ENCODE data around the gene RAB3A. TPM values are rescaled to one million over a fixed set of nuclear protein-coding genes. Genes with fewer than 3 reads are reported as not detected.

RAB3A gene
- polyA plus RNA-seq, 1 experiment, result 2.8 TPM

DNA sequence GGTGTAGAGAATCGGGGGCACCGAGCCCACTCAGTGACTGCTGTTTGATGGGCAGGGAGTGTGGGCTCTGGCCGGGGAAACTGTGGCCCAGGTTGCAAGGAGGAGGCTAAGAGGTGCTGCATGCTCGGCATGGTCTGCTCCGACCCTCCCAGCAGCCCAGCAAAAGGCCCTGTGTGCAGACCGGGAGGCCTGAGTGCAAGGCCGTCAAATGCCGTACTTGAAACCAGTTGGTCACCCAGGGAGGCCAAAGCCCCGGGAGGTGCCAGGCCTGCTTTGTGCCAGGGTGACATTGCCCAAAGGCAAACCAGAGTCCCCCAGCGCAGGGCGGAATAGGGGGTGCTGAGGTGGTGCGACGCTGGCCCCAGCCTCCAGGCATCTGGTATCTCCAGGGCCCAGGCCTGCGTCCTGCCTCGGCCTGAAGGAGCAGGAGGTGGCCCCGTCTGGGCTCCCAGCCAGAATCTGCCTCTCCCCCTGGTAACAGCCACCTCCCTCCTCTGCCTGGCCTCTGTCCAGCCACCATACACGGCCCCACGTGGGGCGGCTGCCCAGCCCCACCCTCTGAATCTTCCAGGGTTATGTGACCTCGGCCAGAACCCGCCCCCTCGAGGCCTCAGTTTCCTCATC is 46.9 kb downstream of the RAB3A start:
- Histone ChIP-seq H3K27ac (ENCODE audit: low read depth, low read length) (no peak overlapping the region), H3K9me3 (ENCODE audit: control insufficient read depth, insufficient read depth, low read length) (no peaks in the 10 kb centered on the region; the same call in 1 of the 2 replicates), H3K4me3 (ENCODE audit: low read depth, low read length) (no peak overlapping the region), H3K27me3 (ENCODE audit: control insufficient read depth, insufficient read depth, low read length) (no peaks in the 10 kb centered on the region)
- CTCF ChIA-PET, result no interaction called here
- POLR2A ChIA-PET, result no interaction called here
- TF ChIP-seq, protein P1, sequence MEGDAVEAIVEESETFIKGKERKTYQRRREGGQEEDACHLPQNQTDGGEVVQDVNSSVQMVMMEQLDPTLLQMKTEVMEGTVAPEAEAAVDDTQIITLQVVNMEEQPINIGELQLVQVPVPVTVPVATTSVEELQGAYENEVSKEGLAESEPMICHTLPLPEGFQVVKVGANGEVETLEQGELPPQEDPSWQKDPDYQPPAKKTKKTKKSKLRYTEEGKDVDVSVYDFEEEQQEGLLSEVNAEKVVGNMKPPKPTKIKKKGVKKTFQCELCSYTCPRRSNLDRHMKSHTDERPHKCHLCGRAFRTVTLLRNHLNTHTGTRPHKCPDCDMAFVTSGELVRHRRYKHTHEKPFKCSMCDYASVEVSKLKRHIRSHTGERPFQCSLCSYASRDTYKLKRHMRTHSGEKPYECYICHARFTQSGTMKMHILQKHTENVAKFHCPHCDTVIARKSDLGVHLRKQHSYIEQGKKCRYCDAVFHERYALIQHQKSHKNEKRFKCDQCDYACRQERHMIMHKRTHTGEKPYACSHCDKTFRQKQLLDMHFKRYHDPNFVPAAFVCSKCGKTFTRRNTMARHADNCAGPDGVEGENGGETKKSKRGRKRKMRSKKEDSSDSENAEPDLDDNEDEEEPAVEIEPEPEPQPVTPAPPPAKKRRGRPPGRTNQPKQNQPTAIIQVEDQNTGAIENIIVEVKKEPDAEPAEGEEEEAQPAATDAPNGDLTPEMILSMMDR (IDR thresholded peaks at IDR 0.05; ENCODE audit: low read depth, low read length), result no peak
- peak; percentile 58 for DNase-seq (ENCODE audit: low read depth, low spot score)

DNA sequence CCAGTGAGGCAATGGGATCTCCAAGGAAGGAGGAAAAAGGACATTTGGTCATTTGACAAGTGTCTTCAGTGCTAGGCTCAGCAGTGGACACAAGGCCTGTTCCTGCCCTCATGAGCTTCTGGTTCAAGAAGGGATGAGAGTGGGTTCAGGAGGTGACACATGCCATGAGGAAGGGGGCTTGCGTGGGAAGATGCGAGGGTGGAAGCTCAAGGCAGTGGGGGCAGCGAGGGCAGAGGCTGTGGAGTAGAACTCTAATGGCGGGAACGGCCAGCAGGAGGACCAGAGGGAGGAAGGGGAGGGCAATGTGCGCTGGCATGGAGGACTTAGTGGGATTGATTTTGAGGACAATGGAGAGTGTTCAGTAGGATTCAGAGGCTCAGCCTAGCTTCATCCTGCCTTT is 47.6 kb downstream of the RAB3A start:
- TF ChIP-seq, protein P1 (IDR thresholded peaks at IDR 0.05; ENCODE audit: low read depth, low read length), result no peak
- no peaks in the 10 kb centered on the region for H3K27me3 ChIP-seq (ENCODE audit: control insufficient read depth, insufficient read depth, low read length)
- CTCF ChIA-PET, result no interaction called here
- no peak overlapping the region for H3K27ac ChIP-seq (ENCODE audit: low read depth, low read length)
- no peak for DNase-seq (ENCODE audit: low read depth, low spot score)
- no peak overlapping the region for H3K4me3 ChIP-seq (ENCODE audit: low read depth, low read length)
- H3K9me3 ChIP-seq (ENCODE audit: control insufficient read depth, insufficient read depth, low read length), result no peaks in the 10 kb centered on the region; the same call in 1 of the 2 replicates
- POLR2A ChIA-PET, result no interaction called here

DNA sequence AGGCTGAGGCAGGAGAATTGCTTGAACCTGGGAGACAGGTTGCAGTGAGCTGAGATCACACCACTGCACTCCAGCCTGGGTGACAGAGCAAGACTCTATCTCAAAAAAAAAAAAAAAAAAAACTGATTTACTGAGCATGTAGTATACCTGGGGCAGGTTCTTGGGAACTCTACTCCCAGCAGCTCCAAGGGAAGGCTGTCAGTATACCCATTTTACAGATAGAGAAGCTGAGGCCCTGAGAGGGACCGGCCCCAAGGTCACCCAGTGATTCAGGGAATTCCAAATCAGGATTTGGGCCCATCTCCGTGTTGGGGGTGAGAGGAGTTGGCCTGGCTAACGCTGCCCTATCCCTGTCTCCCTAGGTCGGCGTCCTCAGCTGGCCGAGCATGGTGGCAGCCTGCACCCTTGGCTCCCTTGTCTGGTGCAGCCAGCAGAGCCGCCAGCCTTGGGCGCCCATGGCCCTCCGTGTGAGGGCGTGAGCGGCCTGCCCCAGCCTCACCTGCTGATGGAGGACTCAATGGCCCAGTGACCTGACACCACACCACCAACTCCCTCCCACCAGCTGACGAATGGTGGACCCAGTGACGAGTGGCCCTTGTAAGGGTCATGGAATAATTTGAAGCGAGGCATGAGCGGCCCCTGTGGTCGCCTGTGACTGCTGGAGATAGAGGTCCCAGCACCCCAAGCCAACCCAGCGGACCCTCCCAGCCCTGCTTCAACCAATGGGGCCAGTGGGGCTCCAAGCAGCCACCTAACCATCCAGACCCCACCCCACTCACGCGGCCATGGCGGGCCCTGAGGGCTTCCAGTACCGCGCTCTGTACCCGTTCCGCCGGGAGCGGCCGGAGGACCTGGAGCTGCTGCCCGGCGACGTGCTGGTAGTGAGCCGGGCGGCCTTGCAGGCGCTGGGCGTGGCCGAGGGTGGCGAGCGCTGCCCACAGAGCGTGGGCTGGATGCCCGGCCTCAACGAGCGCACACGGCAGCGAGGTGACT is 48.5 kb downstream of the RAB3A start:
- TF ChIP-seq, protein P1 (IDR thresholded peaks at IDR 0.05; ENCODE audit: low read depth, low read length), result no peak
- no peak overlapping the region for H3K27ac ChIP-seq (ENCODE audit: low read depth, low read length)
- no peak for DNase-seq (ENCODE audit: low read depth, low spot score)
- ChIA-PET CTCF (interaction anchor here (0.6 kb wide), 1 partner anchor 124 kb away, joined by 3 read pairs; no protein-coding TSS in a partner anchor), POLR2A (interaction anchor here (0.7 kb wide), 2 partner anchors 29 to 238 kb away, joined by 7 to 8 read pairs; no protein-coding TSS in a partner anchor)
- no peaks in the 10 kb centered on the region for H3K27me3 ChIP-seq (ENCODE audit: control insufficient read depth, insufficient read depth, low read length)
- H3K4me3 ChIP-seq (ENCODE audit: low read depth, low read length), result no peak overlapping the region
- H3K9me3 ChIP-seq (ENCODE audit: control insufficient read depth, insufficient read depth, low read length), result no peaks in the 10 kb centered on the region; the same call in 1 of the 2 replicates

DNA sequence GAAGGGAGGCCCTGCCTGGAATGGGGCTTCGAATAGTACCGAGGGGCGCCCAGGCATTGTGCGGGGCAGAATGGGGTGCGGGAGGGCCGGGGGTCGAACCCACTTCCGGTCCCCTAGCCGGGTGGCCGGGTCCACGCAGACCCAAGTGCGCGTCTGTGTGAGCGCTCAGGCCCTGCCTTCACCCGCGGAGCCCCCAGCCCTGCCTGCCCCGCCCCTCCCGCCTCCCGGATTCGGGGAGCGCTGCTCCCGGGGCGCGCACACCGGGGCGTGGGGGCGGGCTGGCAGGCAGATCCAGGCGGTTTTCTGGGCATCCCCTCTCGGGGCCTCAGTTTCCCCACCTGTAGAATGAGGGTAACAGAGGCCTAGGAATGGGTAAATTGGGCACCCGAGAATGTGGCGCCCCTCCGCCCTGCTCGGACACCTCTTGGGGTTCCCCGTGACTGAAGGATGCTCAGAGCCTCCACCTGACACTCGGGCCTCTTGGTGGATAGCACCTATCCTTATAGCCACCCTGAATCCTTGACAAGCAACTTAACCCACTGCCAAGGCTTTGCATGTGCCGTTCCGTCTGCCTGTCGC is 50.2 kb downstream of the RAB3A start:
- ChIA-PET CTCF (no interaction called here), POLR2A (no interaction called here)
- Histone ChIP-seq H3K9me3 (ENCODE audit: control insufficient read depth, insufficient read depth, low read length) (no peaks in the 10 kb centered on the region; the same call in 1 of the 2 replicates), H3K27me3 (ENCODE audit: control insufficient read depth, insufficient read depth, low read length) (no peaks in the 10 kb centered on the region), H3K4me3 (ENCODE audit: low read depth, low read length) (peak overlapping the region; percentile 89), H3K27ac (ENCODE audit: low read depth, low read length) (no peak overlapping the region)
- no peak for DNase-seq (ENCODE audit: low read depth, low spot score)
- TF ChIP-seq, protein P1 (IDR thresholded peaks at IDR 0.05; ENCODE audit: low read depth, low read length), result no peak

All from AG04450 (cell line).